ENCODE data around the gene UBE2QL1.

DNA sequence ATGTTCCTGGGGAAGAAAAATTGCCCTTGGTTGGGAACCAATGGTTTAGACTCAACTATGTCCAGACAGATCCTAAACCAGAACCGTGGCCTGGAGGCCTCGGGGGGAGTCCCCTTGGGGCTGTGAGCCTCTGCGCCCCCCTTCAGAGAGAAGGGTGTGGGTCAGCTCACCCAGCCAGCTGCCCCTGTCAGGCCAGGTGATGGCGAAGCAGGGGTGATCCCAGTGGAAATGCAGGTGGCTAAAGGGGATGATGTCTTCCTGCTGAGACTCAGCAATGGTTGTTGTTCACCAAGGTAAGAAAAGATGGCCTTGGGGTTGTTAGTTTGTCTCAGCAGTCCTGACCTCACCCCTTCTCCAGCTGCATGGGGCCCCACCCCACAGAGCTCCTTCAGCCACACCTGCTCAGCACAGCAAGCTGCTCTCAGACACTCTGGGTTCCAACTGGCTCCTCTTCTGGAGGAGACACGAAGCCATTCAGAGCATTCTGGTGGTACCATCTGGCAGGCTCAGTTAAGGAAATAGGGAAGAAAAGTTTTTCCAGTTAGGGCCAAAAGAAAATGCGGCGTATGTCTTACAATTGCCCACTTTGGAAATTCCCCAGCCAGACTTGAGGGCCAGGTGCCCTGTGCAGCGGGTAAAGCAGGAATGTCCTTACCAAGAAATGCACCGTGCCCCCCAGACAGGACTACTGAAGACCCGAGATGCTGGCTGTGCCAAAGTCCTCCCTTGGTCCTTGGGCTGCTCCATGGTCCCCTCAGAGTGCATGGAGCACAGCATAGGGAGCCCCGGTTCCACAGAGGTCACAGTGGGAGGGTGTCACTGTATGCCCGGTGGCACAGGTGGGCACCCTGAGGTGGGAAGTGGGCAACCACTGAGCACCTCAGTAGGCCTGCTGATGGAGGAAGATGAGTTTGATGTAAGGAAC, 94.0 kb downstream of the UBE2QL1 start:
- no peak for TF ChIP-seq POLR2AphosphoS5 (IDR thresholded peaks at IDR 0.05; ENCODE audit: borderline replicate concordance, low read depth, low read length)
- TF ChIP-seq EZH2 (IDR thresholded peaks at IDR 0.05), result no peak
- no peak for TF ChIP-seq FOXP2 (optimal IDR thresholded peaks at IDR 0.05; ENCODE audit: control extremely low read depth, extremely low read length, insufficient read depth)
